A549 (cell line): ENCODE data around the gene FBLN7.

Source experiments
- CTCF ChIP-seq: fragments of >200 bp; sonication (Bioruptor Twin); formaldehyde crosslinking; IDR thresholded peaks from 3 replicates; pipeline ENCODE4 v1.5.1; 2016
- RAD21 ChIP-seq, 2 experiments: fragments of >200 bp in 1 of 2; sonication (Bioruptor Twin) in 1 of 2; formaldehyde crosslinking in 1 of 2; IDR thresholded peaks in 1 of 2; conservative IDR thresholded peaks in 1 of 2; 2 replicates in 1 of 2; 3 replicates in 1 of 2; pipeline ENCODE4 v1.6.1; 2012 to 2018; ENCODE audit warnings: inconsistent platforms in 1 of 2
- RFX5 ChIP-seq: fragments of 450-650 bp; IDR thresholded peaks from 2 replicates; pipeline ENCODE4 v1.7.1; 2014; ENCODE audit warnings: antibody characterized with exemption, mild to moderate bottlenecking, moderate library complexity
- USF2 ChIP-seq: fragments of 450-650 bp; IDR thresholded peaks from 2 replicates; pipeline ENCODE4 v1.6.1; 2014; ENCODE audit warnings: antibody characterized with exemption

GRCh38 chr2:112197868-112198267 is 59.7 kb downstream of the FBLN7 start:
- no peak for TF ChIP-seq USF2
- TF ChIP-seq RFX5 = no peak
- no peak for TF ChIP-seq CTCF
- no peak for TF ChIP-seq RAD21 (conservative IDR thresholded peaks at IDR 0.05 in 1 of 2, IDR thresholded peaks at IDR 0.05 in 1 of 2)
